Stimulated activated CD4-positive, alpha-beta T cell treated with anti-CD3 and anti-CD28 coated beads, Interleukin-12 subunit alpha, Interleukin-12 subunit beta, amount 100 ng/mL, for 48 hours (primary cell): ENCODE data around the gene AFMID.
"Not testable (repeated sequence)": the region's sequence is repeated elsewhere in the genome, so short reads cannot be mapped to it uniquely, and the experiment has no call there.

Experiments used
- DNase-seq, 3 donors: peaks; one replicate each; pipeline ENCODE4 v3.0.0-alpha.2; 2020; ENCODE audit warnings: low read depth in 2 of 3, low spot score in 1 of 3

The AFMID gene

GRCh38 chr17:78219396-78220150 is 32.4 kb downstream of the AFMID start:
- DNase-seq = no peak

- DNase-seq = no peak
Measured at GRCh38 chr17:78223061-78223460, 35.9 kb downstream of the AFMID start.

GRCh38 chr17:78223765-78224164 is 36.6 kb downstream of the AFMID start:
- no peak for DNase-seq

GRCh38 chr17:78224231-78225087 is 37.3 kb downstream of the AFMID start:
- DNase-seq = no peak

GRCh38 chr17:78225088-78225865 is 38.1 kb downstream of the AFMID start:
- DNase-seq = no peak

GRCh38 chr17:78226055-78226758 is 39.0 kb downstream of the AFMID start:
- DNase-seq = no peak

- DNase-seq = no peak
Measured at GRCh38 chr17:78226759-78227454, 39.7 kb downstream of the AFMID start.

GRCh38 chr17:78227455-78227916 is 40.3 kb downstream of the AFMID start:
- no peak for DNase-seq

- DNase-seq = no peak
Measured at GRCh38 chr17:78228176-78228575, 41.0 kb downstream of the AFMID start.

- DNase-seq = no peak
Measured at GRCh38 chr17:78230252-78230962, 43.2 kb downstream of the AFMID start.

- DNase-seq = no peak
Measured at GRCh38 chr17:78230996-78231935, 44.1 kb downstream of the AFMID start, which contains the start of gene TMEM235. Gene TMEM235 (plus strand): TSS chr17:78231631. CDS start chr17:78232024, 393 bp downstream.

- DNase-seq = no peak
Measured at GRCh38 chr17:78231991-78232858, 45.1 kb downstream of the AFMID start.

- DNase-seq = no peak
Measured at GRCh38 chr17:78232859-78233173, 45.7 kb downstream of the AFMID start.

- DNase-seq = no peak
Measured at GRCh38 chr17:78233678-78234077, 46.5 kb downstream of the AFMID start.

- DNase-seq = no peak
Measured at GRCh38 chr17:78234261-78234865, 47.2 kb downstream of the AFMID start.

- not testable (repeated sequence) for DNase-seq
Measured at GRCh38 chr17:78235022-78235421, 47.9 kb downstream of the AFMID start.

GRCh38 chr17:78235885-78236284 is 48.7 kb downstream of the AFMID start:
- no peak for DNase-seq
